Neural progenitor cell (in vitro differentiated cells): Measurements from ENCODE around the gene BTRC. TPM values are rescaled to one million over a fixed set of nuclear protein-coding genes. Genes with fewer than 3 reads are reported as not detected.
"Not testable (repeated sequence)": the region's sequence is repeated elsewhere in the genome, so short reads cannot be mapped to it uniquely, and the experiment has no call there.

ENCODE experiments used
- DNase-seq: peaks from one replicate; pipeline ENCODE4 v3.0.0-alpha.2; 2016; ENCODE audit warnings: low spot score
- H2AFZ ChIP-seq: fragments of 200-600 bp; sonication (generic); replicated peaks from 2 replicates; pipeline ENCODE4 v1.6.1; 2016; ENCODE audit warnings: antibody characterized with exemption
- H3F3A ChIP-seq: fragments of 200-600 bp; sonication (generic); 2 replicates; pipeline ENCODE4 v1.6.1; 2016; ENCODE audit warnings: antibody characterized with exemption, low read depth
- H3K27ac ChIP-seq: fragments of 200-600 bp; sonication (generic); 2 replicates; pipeline ENCODE4 v1.5.1; 2016; ENCODE audit warnings: mild to moderate bottlenecking
- H3K27me3 ChIP-seq: fragments of 200-600 bp; sonication (generic); 2 replicates; pipeline ENCODE4 v1.6.1; 2016; ENCODE audit warnings: mild to moderate bottlenecking, moderate library complexity
- H3K36me3 ChIP-seq: fragments of 200-600 bp; sonication (generic); 2 replicates; pipeline ENCODE4 v1.5.1; 2016
- H3K4me1 ChIP-seq: fragments of 200-600 bp; sonication (generic); 2 replicates; pipeline ENCODE4 v1.6.1; 2016; ENCODE audit warnings: mixed run types
- H3K4me2 ChIP-seq: fragments of 200-600 bp; sonication (generic); 2 replicates; pipeline ENCODE4 v1.6.1; 2016
- H3K4me3 ChIP-seq: fragments of 200-600 bp; sonication (generic); 2 replicates; pipeline ENCODE4 v1.5.1; 2016
- H3K79me2 ChIP-seq: fragments of 200-600 bp; sonication (generic); 2 replicates; pipeline ENCODE4 v1.6.1; 2016; ENCODE audit warnings: low read depth
- H3K9ac ChIP-seq: fragments of 200-600 bp; sonication (generic); 2 replicates; pipeline ENCODE4 v1.6.1; 2016
- H3K9me3 ChIP-seq: fragments of 200-600 bp; sonication (generic); 2 replicates; pipeline ENCODE4 v1.5.1; 2016; ENCODE audit warnings: low read depth
- H4K20me1 ChIP-seq: fragments of 200-600 bp; sonication (generic); 2 replicates; pipeline ENCODE4 v1.6.1; 2016; ENCODE audit warnings: low read depth
- H3K27ac Mint-ChIP-seq: 3 replicates; pipeline ENCODE4 v1.8.0; 2021; ENCODE audit warnings: mixed read lengths
- H3K27me3 Mint-ChIP-seq: 2 replicates; pipeline ENCODE4 v1.8.0; 2022; ENCODE audit warnings: low read depth, mild to moderate bottlenecking, inconsistent platforms, moderate library complexity, mixed read lengths; ENCODE audit not compliant: insufficient read depth
- H3K36me3 Mint-ChIP-seq: 3 replicates; pipeline ENCODE4 v1.8.0; 2021; ENCODE audit warnings: mixed read lengths
- H3K4me1 Mint-ChIP-seq: 3 replicates; pipeline ENCODE4 v1.8.0; 2021; ENCODE audit warnings: mixed read lengths
- H3K4me3 Mint-ChIP-seq: 3 replicates; pipeline ENCODE4 v1.8.0; 2021; ENCODE audit warnings: mild to moderate bottlenecking, moderate library complexity, mixed read lengths
- H3K9me3 Mint-ChIP-seq: 3 replicates; pipeline ENCODE4 v1.8.0; 2020; ENCODE audit warnings: mixed read lengths
- CTCF ChIP-seq: fragments of 200-600 bp; sonication (generic); IDR thresholded peaks from 2 replicates; pipeline ENCODE4 v1.5.1; 2017; ENCODE audit warnings: antibody characterized with exemption, mild to moderate bottlenecking
- EZH2 ChIP-seq: fragments of 200-600 bp; sonication (generic); IDR thresholded peaks from 2 replicates; pipeline ENCODE4 v1.6.1; 2017; ENCODE audit warnings: antibody characterized with exemption, mild to moderate bottlenecking, moderate library complexity
- EZH2phosphoT487 ChIP-seq: fragments of 200-600 bp; sonication (generic); IDR thresholded peaks from 2 replicates; pipeline ENCODE4 v1.6.1; 2017; ENCODE audit warnings: antibody characterized with exemption
- total RNA-seq: library from RNA; depleted of rRNA; stranded (reverse); fragments of >200 nt; gene quantifications from 2 replicates; pipeline ENCODE4 v1.2.3, GENCODE V29; 2015; ENCODE audit warnings: low replicate concordance

The BTRC gene
- total RNA-seq, 1 donor from 2014 or later = 25.4 TPM

- no peak overlapping the region for H3K27ac Mint-ChIP-seq
- H2AFZ ChIP-seq = no peak overlapping the region
- H3K9me3 Mint-ChIP-seq = no peaks in the 10 kb centered on the region
- H3K36me3 Mint-ChIP-seq = peaks cover 5% of the 10 kb centered on the region
- H3K27me3 ChIP-seq = no peaks in the 10 kb centered on the region
- no peak overlapping the region for H3K27ac ChIP-seq
- H3K4me3 Mint-ChIP-seq = no peak overlapping the region
- no peak overlapping the region for H3K4me3 ChIP-seq
- no peaks in the 10 kb centered on the region for H3F3A ChIP-seq
- H3K79me2 ChIP-seq = peaks cover 3% of the 10 kb centered on the region
- peaks cover 7% of the 10 kb centered on the region for H3K4me1 ChIP-seq
- TF ChIP-seq CTCF = no peak
- no peak for TF ChIP-seq EZH2
- H3K27me3 Mint-ChIP-seq = no peaks in the 10 kb centered on the region
- no peaks in the 10 kb centered on the region for H3K36me3 ChIP-seq
- H4K20me1 ChIP-seq = no peaks in the 10 kb centered on the region
- no peak overlapping the region for H3K9ac ChIP-seq
- H3K9me3 ChIP-seq = no peaks in the 10 kb centered on the region
- no peak overlapping the region for H3K4me2 ChIP-seq
- no peak for DNase-seq
- no peaks in the 10 kb centered on the region for H3K4me1 Mint-ChIP-seq
These were observed 34.8 kb downstream of the BTRC start for GRCh38 chr10:101388676-101389276.

- H3K27me3 Mint-ChIP-seq, H3K27ac Mint-ChIP-seq, H2AFZ ChIP-seq, H3K27ac ChIP-seq, H3K36me3 ChIP-seq, H3K4me3 Mint-ChIP-seq, H3K9ac ChIP-seq, H3K36me3 Mint-ChIP-seq, H3K27me3 ChIP-seq, DNase-seq, H3K79me2 ChIP-seq, H3K4me1 Mint-ChIP-seq, H4K20me1 ChIP-seq, H3K9me3 ChIP-seq, H3F3A ChIP-seq, H3K9me3 Mint-ChIP-seq, H3K4me2 ChIP-seq, H3K4me3 ChIP-seq: not testable (repeated sequence)
- peaks cover 14% of the 10 kb centered on the region for H3K4me1 ChIP-seq
These were observed 35.6 kb downstream of the BTRC start for GRCh38 chr10:101389532-101389931.

- H3K9ac ChIP-seq = no peak overlapping the region
- no peaks in the 10 kb centered on the region for H4K20me1 ChIP-seq
- no peak overlapping the region for H3K4me3 ChIP-seq
- H3K27ac Mint-ChIP-seq = no peak overlapping the region
- no peaks in the 10 kb centered on the region for H3K9me3 Mint-ChIP-seq
- TF ChIP-seq CTCF = no peak
- no peak for TF ChIP-seq EZH2phosphoT487
- no peak for TF ChIP-seq EZH2
- DNase-seq = no peak
- peaks cover 3% of the 10 kb centered on the region for H3K4me1 Mint-ChIP-seq
- peaks cover 3% of the 10 kb centered on the region for H3F3A ChIP-seq
- H3K79me2 ChIP-seq = no peaks in the 10 kb centered on the region
- no peaks in the 10 kb centered on the region for H3K27me3 Mint-ChIP-seq
- H3K27ac ChIP-seq = no peak overlapping the region
- no peak overlapping the region for H2AFZ ChIP-seq
- H3K36me3 ChIP-seq = no peaks in the 10 kb centered on the region
- peaks cover 19% of the 10 kb centered on the region for H3K4me1 ChIP-seq
- peaks cover 5% of the 10 kb centered on the region for H3K36me3 Mint-ChIP-seq
- H3K27me3 ChIP-seq = no peaks in the 10 kb centered on the region
- H3K9me3 ChIP-seq = no peaks in the 10 kb centered on the region
- H3K4me2 ChIP-seq = no peak overlapping the region
- H3K4me3 Mint-ChIP-seq = no peak overlapping the region
These were observed 36.1 kb downstream of the BTRC start for GRCh38 chr10:101389986-101390531.

GRCh38 chr10:101393378-101393777 is 39.4 kb downstream of the BTRC start:
- no peaks in the 10 kb centered on the region for H3K27me3 Mint-ChIP-seq
- no peak overlapping the region for H3K4me3 Mint-ChIP-seq
- Histone ChIP-seq H2AFZ (no peak overlapping the region), H3F3A (peaks cover 10% of the 10 kb centered on the region), H3K4me1 (peaks cover 23% of the 10 kb centered on the region), H3K36me3 (no peaks in the 10 kb centered on the region), H3K27ac (no peak overlapping the region), H3K27me3 (no peaks in the 10 kb centered on the region), H4K20me1 (peaks cover 16% of the 10 kb centered on the region), H3K9ac (no peak overlapping the region), H3K4me3 (no peak overlapping the region), H3K79me2 (peaks cover 11% of the 10 kb centered on the region), H3K9me3 (no peaks in the 10 kb centered on the region), H3K4me2 (no peak overlapping the region)
- no peak overlapping the region for H3K27ac Mint-ChIP-seq
- no peak for TF ChIP-seq EZH2phosphoT487
- no peak for DNase-seq
- H3K36me3 Mint-ChIP-seq = peaks cover 5% of the 10 kb centered on the region
- peaks cover 20% of the 10 kb centered on the region for H3K4me1 Mint-ChIP-seq
- no peaks in the 10 kb centered on the region for H3K9me3 Mint-ChIP-seq
